ENCODE measurements around the gene PRDX1.

The PRDX1 gene

DNA sequence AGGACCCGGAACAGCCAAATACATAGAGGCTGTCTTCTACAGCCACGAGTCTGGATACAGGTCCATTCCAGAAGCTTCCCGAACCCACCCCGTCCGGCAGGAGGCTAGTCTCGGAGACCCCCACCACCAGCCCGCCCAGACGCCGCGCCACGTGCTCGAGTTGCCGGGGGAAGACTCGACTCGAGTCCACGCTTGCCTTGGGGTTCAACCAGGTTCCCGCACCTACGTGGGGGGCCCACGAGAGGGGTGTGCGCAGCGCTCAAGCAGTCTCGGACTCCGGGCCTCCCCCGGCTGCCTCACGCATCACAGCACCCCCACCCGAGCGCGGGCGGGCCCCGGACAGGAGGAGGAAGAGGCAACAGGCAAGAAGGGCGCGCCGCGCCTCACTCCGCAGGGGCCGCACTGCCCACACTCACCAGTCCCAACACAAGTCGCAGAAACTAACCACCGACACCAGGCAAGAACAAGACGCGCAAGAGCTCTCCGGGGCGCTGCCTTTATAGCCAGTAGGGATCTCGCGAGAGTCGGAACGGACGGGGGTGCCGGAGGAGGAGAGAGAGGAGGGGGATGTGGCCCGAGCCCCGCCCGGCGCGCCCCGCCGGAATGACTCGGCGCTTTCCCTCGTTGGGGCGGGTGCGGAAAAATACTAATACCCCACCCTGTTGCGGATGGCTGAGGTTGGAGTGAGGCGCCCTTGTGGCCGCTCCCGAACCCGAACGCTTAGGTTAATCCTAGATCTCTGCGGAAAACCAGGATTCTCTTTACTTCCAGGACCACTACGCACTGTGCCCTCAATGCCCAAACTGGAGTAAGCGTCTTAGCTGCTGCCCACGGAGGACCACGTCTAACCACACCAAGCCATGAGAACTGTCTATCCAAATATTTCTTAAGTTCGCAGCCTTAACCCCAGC is at the start of gene PRDX1:
TSS of gene PRDX1 (minus strand) at position 472 of the 911 bp plus-strand sequence. CDS start 2,841 bp downstream, outside the sequence.
- DNase-seq (ENCODE audit: extremely low read depth in 1 of 2, low read depth in 1 of 2) = peak; percentile 92 to 94

DNA sequence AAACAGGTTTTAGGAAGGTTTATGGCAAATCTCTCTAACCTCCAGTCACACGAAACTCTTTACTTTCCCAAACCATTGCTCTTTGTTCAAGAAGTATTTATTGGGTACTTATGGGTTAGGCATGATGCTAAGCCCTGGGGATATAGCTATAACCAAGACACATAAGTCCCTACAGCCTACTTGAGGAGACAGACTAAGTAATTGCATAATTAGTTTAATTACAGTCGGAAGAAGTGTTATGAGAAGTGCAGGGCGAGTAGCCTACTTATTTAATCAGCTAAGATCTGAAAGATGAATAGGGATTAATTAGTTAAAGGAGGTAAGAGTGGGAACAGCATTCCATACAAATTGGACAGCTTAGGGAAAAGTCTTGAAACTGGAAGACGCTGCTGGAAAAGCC is 48.9 kb upstream of the PRDX1 start:
- no peak for DNase-seq (ENCODE audit: extremely low read depth in 1 of 2, low read depth in 1 of 2)

DNA sequence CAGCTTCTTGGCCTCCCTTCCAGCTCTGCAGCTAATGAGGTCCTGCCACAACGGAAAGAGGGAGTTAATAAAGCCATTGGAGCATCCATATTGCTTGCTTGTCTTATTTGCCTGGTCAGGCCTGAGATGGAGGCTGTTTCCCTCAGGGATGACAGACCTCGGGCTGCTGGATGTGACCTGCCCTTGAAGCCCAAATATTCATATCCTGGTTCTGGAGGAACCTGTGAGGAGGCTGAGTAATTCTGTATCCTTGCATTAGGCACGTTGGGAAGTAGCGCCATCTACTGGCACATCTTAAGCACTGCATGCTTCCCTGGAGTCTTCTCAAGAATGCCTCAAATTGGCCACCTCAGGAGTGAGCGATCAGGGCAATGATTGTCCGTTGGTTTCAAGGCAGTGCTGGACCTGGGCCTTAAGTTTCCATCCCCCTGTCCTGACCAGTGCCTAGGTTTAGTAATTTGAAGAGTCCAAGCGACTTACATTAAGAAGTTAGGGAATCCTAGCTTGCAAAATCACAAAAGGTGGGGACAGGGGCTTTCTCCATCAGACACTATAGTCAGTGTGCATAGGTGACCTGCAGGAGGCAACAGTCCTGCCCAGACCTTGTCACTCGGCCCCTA is 48.4 kb upstream of the PRDX1 start:
- DNase-seq (ENCODE audit: extremely low read depth in 1 of 2, low read depth in 1 of 2) = peak; percentile 30 to 46

DNA sequence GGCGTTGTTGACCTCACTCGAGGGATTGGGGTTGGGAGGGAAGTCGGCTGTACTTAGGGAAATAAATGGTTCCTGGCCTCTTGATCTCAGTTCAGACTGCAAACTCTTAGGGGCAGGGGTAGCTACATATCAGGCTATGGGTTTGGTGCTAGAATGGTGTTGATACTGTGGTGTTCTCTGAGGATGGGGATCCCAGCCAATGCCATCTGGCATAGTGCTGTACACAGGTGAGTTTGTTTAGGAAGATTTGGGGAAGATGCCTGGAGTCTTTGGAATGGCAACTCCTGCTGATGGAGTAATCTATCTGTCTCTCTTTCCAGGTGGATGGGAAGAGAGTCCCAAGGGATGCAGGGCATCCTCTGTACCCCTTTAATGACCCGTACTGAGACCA is 47.9 kb upstream of the PRDX1 start:
- DNase-seq (ENCODE audit: extremely low read depth in 1 of 2, low read depth in 1 of 2) = no peak

DNA sequence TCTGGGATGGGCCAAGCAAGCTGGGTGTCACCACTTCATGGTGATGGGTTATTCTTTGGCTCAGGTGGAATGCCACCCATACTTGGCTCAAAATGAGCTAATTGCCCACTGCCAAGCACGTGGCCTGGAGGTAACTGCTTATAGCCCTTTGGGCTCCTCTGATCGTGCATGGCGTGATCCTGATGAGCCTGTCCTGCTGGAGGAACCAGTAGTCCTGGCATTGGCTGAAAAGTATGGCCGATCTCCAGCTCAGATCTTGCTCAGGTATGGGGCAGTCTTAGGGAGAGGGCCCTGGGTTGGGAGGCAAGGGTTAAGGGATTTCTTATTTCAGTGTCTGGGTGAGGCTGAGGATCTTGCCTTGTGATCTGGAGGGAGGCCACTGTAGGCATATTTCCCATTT is 46.7 kb upstream of the PRDX1 start:
- DNase-seq (ENCODE audit: extremely low read depth in 1 of 2, low read depth in 1 of 2) = no peak

DNA sequence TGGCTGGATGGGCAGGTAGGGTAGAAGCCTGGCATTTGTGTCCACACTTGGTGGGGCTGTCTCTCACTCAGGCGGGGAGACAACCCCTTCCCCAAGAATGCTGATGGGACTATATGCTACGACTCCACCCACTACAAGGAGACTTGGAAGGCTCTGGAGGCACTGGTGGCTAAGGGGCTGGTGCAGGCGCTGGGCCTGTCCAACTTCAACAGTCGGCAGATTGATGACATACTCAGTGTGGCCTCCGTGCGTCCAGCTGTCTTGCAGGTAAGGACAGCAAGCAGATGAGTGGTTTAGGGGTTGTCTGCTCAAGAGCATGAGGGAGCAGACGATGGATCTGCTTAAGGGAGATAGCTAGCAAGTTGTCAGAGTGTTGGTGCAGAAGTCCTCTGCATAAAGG is 46.2 kb upstream of the PRDX1 start:
- no peak for DNase-seq (ENCODE audit: extremely low read depth in 1 of 2, low read depth in 1 of 2)

DNA sequence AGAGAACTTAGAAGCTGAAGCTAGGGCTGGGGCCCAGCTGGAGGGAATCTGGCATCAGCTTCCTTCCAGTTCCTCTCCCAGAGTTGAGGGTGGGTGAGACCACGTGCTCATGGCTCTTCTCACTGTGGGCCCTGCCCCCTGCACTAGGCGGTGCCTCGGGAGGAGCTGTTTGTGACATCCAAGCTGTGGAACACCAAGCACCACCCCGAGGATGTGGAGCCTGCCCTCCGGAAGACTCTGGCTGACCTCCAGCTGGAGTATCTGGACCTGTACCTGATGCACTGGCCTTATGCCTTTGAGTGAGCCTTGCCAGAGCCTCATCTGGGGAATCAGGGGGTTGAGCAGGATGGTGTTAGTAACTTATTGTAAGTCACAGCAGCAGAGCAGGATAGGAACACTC is 45.0 kb upstream of the PRDX1 start:
- no peak for DNase-seq (ENCODE audit: extremely low read depth in 1 of 2, low read depth in 1 of 2)

DNA sequence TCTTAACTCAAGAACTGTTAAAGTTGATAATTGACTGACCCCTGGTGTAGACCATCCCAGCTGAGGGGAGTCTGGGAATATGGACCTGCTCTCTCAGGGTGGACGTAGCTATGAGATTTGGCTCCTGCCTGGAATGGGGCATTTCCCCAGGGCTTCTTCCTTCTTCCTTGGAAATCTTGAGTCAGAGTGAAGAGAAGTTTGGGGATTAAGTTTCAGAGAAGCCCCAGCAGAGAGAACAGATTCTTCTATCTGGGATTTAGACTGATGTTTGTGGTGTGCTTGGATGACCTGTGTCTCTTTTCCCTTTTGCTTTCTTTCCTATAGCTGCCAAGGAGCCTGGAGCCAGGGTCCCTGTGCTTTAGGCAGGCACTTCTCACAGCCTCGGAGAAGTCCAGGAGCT is 42.2 kb upstream of the PRDX1 start:
- DNase-seq (ENCODE audit: extremely low read depth in 1 of 2, low read depth in 1 of 2) = no peak

DNA sequence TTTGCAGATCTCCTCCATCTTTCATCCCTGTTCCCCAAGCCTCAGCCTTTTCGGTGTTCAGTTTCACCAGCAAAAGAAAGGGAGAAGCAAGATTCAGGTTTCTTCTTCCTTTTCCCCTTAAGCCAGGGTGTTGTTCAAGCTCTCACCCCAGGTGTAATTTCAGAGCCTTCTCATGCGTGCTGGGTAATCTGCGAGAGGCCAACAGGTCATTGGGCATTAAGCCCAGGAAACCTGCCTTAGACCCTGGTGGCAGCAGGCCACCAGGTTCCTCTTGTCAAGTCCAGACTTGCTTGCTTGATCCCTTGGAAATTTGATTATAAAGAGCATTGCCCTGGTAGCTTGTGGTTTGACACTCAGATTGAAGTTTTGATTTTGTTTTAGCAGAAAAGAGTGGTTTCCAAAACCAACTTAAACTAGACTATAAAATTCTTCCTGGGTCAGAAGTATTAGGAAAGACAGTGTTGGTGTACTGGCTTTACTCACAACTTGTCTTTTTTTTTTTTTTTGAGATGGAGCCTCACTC is 35.8 kb upstream of the PRDX1 start:
- no peak for DNase-seq (ENCODE audit: extremely low read depth in 1 of 2, low read depth in 1 of 2)

DNA sequence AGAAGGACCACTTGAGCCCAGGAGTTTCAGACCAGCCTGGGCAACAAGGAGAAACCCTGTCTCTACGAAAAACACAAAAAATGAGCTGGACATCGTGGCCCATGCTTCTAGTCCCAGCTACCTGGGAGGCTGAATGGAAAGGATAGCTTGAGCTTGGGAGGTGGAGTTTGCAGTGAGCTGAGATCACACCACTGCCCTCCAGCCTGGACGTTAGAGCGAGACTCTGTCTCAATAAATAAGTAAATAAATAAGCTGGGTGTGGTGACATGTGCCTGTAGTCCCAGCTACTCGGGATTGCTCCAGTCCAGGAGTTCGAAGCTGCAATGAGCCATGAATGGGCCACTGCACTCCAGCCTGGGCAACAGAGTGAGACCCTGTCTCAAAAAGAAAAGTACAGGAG is 32.5 kb upstream of the PRDX1 start:
- no peak for DNase-seq (ENCODE audit: extremely low read depth in 1 of 2, low read depth in 1 of 2)

DNA sequence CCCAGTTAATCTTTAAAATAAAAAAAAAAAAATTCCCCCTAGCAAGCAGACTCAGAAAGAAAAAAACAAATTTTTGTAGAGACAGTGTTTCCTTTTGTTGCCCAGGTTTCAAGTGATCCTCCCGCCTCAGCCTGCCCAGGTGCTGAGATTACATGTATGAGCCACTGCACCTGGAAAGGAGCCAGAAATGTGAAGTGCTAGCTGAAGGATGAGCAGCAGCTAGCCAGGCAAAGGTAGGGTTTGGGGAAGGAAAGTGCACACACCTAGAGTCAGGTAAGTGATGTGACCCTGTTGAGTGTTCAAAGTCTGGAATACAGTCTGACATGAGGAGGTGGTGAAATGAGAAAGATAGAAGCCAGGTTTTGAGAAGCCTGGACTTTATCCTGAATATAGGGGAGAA is 30.6 kb upstream of the PRDX1 start:
- no peak for DNase-seq (ENCODE audit: extremely low read depth in 1 of 2, low read depth in 1 of 2)

DNA sequence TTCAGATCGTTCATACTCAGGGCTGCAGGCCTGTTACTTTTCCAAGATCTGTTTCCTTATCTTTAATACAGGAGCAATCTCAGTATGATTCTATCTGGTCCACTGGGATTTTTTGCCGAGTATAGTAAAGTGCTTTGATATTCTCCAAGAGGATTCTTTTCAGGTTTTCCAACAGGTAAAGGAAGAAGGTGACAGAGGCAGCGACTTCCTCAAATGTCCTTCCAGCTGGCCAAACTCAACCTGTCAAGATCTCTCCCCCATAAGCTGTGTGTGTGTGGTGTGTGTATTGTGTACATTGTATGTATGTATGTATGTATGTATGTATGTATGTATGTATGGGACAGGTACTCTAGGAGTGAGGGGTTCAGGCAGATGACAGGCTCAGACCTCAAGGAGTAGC is 30.0 kb upstream of the PRDX1 start:
- no peak for DNase-seq (ENCODE audit: extremely low read depth in 1 of 2, low read depth in 1 of 2)

DNA sequence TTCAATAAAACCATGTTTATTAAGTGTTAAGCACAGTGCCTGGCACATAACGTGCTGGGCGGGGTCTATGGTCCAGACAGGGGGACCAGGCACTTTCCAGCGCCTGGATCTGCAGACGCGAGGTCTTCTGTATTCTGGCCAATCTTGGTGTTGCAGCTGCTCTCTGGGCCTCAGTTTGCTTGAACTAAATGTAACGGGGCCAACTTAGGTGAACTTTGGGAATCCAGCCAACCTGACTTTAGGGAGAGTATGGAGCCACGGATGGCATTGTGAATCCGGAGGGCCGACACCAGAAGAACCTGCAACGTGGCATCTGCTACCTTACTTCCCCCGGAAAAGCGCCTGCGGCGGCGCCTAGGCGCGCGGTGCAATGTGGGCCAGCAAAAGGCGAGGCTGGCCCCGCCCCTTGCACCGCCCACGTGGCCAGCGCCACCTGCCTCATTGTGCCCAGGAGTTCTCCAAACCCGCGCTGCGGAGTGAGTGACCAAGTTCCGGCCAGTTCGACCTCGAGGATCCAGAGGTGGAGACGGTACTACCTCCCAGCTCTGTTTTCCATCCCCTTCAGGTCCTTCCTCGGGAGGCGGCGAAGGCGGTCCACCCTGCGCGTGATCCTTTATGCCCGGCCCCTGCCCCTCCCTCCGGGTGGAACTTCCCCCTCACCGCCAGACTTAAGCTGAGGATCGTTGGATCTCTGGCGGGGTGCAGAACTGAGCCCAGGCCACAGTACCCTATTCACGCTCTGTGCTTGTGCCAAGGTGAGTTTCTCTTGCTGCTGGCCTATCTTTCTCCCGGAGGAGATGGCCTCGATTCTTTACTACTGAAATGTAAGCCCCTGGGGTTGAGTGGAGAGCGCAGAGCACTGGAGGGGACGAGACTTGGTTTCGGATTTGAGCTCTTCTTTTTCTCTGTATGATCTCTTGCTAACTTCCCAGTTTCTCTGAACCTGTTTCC is 29.0 kb upstream of the PRDX1 start, which contains the start of gene AKR1A1:
TSS of gene AKR1A1 (plus strand) at position 426 of the 951 bp plus-strand sequence. CDS start 10,969 bp downstream, outside the sequence.
- DNase-seq (ENCODE audit: extremely low read depth in 1 of 2, low read depth in 1 of 2) = peak; percentile 81 to 86

DNA sequence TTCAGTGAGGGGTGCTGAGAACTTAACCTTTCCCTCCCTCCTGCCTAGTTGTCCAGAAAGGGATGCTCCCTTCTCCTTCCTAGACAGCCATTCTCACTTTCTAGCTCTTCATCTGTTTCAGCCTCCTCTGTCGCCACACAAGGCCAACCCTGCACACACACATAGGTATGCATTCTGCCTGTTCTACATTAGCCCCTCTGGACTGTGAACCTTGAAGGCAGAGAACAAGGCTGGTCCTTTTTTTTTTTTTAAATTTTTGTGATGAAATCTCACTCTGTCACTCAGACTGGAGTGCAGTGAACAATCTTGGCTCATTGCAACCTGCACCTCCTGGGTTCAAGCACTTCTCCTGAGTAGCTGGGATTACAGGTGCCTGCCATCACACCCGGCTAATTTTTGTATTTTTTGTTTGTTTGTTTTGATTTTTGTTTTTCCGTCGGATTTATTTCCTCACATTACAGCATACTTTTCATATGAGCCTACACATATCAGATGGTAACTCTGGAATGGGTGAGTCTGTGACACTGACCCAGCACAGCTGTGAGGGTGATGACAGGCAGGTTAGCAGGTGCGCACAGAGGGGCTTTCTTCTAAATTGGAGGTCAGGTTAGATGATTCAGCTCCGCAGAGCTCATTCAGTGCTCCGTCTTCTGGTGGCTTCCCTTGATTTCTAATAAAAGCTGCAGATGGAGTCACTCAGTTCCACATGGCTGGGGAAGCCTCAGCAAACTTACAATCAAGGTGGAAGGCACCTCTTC is 24.0 kb upstream of the PRDX1 start:
- no peak for DNase-seq (ENCODE audit: extremely low read depth in 1 of 2, low read depth in 1 of 2)

DNA sequence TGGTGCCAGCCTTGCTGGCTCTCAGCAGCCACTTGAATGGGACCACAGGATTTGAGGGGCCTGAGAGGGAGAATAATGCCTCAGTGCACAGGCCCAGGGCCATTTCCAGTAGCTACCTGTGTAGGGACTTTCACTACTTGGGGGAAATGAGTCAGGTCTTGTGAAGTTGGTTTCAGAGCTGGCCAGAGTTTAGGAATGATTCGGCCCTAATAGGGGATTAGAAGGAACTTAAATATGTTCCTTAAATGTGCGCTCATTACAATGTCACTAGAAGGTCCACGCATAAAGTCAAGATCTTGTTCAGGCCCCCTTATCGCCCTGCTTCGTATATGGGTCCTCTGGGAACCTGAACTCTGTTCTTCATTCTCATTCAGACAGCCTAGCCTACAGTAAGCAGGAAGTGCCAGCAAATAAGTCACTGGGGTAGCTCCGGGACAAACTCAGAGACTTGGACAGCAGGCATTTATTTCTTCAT is 23.4 kb upstream of the PRDX1 start:
- DNase-seq (ENCODE audit: extremely low read depth in 1 of 2, low read depth in 1 of 2) = no peak

DNA sequence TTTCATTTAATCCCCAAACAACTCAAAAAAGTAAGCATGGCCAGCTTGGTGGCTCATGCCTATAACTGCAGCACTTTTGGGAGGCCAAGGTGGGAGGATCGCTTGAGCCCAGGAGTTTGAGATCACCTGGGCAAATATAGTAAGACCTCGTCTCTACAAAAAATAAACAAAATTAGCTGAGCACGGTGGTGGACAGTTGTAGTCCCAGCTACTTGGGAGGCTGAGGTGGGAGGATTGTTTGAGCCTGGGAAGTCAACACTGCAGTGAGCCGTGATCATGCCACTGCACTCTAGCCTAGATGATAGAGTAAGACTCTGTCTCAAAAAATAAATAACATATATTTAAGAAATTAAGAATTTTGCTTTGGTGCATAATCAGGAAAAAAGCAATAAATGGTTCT is 22.8 kb upstream of the PRDX1 start:
- DNase-seq (ENCODE audit: extremely low read depth in 1 of 2, low read depth in 1 of 2) = no peak

DNA sequence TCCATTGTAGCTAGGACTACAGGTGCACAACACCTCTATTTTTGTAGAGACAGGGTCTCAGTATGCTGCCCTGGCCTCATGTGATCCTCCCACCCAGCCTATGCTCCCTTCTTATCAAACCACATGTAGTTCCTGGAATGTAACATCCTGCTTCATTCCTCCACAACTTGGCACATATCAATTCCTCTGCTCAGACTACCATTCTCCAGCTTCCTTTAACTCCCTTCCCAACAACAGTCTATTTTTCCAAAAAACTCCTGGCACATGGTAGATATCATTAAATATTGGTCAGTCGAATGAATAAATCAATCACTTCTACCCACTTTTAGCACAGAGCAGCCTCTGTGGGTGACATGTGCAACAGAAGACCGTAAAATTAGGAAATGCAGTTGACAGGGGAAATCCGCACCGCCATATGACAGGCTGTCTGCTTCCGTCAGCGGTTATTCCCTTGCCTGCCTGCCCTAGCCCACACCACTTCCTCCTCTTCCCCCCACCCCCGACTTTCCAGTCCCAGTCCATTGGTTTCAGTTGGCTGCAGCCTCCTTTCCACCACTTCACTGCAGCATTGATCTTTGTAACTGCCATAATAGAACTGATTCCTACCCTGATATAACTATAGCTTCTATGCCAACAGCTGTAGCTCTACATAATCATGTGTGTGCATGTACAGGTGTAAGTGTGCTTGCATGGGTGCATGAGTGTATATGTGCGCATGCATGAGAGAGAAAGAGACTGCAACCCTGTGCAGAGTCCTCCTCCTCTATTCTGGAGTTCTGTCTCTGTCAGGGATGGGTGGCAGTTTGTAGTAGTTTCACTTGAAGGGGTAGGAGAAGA is 22.1 kb upstream of the PRDX1 start:
- peak; percentile 46 to 65 for DNase-seq (ENCODE audit: extremely low read depth in 1 of 2, low read depth in 1 of 2)

DNA sequence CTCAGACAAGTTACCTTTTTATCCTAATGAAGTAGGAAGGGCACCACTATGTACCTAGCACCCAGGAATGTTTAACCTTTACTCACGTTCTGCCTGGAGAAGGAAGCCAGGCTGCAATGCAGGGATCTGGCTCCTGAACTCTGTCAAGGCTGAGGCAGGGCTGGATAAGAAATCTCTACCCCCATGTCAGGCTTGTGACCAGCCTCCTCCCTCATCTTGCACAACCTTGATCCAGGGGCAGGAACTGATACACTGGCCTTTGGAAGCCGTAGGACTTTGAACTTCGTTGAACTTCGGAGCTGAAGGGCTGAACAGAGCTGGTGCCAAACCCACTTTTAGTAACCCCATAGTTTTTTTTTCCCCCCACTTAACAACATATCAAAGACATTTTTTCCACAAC is 20.9 kb upstream of the PRDX1 start:
- DNase-seq (ENCODE audit: extremely low read depth in 1 of 2, low read depth in 1 of 2) = no peak

DNA sequence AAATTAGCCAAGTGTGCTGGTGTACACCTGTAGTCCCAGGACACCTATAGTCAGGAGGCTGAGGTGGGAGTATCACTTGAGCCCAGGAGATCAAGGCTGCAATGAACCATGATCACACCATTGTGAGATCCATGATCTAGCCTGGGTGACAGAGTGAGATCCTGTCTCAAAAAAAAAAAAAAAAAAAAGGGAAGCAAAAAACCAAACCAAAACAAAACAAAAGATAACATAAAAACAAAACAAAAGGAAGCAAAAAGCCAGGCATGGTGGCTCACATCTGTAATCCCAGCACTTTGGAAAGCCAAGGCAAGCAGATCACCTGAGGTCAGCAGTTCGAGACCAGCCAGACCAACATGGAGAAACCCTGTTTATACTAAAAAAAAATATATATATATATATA is 19.5 kb upstream of the PRDX1 start:
- DNase-seq (ENCODE audit: extremely low read depth in 1 of 2, low read depth in 1 of 2) = no peak

Measured in stimulated activated CD8-positive, alpha-beta memory T cell treated with anti-CD3 and anti-CD28 coated beads, Interleukin-7, amount 100 ng/mL, for 48 hours (primary cell).